ENCODE data around the gene BAIAP2. TPM values are rescaled to one million over a fixed set of nuclear protein-coding genes. Genes with fewer than 3 reads are reported as not detected.

Gene BAIAP2
- total and polyA plus RNA-seq, 2 experiments from 2014 or later = 27.1 to 49.7 TPM

DNA sequence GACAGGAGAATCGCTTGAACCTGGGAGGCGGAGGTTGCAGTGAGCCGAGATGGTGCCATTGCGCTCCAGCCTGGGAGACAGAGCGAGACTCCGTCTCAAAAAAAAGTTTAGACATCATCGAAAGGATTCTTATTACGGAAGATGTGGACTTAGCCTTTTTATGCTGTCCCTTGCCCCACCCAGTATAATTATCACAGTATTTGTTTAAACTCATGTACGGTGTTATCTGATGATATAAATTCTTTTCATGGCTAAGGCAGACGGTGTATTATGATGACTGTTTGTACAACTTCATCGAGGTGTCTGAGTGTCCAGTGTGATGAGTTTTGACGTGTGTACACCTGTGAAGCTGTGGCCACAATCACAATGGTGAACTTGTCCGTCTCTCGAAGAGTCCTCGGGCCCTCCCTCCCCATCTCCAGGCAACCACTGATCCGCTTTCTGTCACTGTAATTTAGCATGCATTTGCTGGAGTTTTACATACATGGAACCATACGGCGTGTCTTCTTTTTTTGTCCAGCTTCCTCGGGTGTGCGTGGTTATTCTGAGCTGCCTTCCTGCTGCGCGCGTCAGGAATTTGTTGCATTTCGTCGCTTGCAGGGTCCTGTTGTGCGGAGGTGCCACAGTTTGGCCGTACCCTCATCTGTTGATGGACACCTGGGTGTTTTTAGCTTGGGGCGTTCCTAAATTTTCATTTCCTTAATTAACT, 26.2 kb downstream of the BAIAP2 start:
- Histone ChIP-seq H2AFZ (no peak overlapping the region), H3K9me2 (replicated peaks; ENCODE audit: insufficient read depth) (no peaks in the 10 kb centered on the region), H3K4me3 (no peak overlapping the region), H3K79me2 (peaks cover 21% of the 10 kb centered on the region), H3K4me2 (no peak overlapping the region), H3K9me3 (ENCODE audit: low read depth) (no peaks in the 10 kb centered on the region), H3K27ac (no peak overlapping the region), H3K27me3 (no peaks in the 10 kb centered on the region), H3K36me3 (replicated peaks; ENCODE audit: insufficient read depth, low read depth) (no peaks in the 10 kb centered on the region), H4K20me1 (ENCODE audit: insufficient read depth, poor library complexity, severe bottlenecking) (no peaks in the 10 kb centered on the region), H3K4me1 (ENCODE audit: insufficient read depth) (peaks cover 49% of the 10 kb centered on the region)
- no peak for DNase-seq (ENCODE audit: low spot score)
- 91% methylated on average over 28 of the region's 28 CpGs for whole genome bisulfite sequencing (ENCODE audit: low lambda C conversion rate, missing lambda C conversion rate)
- TF ChIP-seq EZH2 (IDR thresholded peaks at IDR 0.05; ENCODE audit: borderline replicate concordance) = no peak
- TF ChIP-seq, protein P1, sequence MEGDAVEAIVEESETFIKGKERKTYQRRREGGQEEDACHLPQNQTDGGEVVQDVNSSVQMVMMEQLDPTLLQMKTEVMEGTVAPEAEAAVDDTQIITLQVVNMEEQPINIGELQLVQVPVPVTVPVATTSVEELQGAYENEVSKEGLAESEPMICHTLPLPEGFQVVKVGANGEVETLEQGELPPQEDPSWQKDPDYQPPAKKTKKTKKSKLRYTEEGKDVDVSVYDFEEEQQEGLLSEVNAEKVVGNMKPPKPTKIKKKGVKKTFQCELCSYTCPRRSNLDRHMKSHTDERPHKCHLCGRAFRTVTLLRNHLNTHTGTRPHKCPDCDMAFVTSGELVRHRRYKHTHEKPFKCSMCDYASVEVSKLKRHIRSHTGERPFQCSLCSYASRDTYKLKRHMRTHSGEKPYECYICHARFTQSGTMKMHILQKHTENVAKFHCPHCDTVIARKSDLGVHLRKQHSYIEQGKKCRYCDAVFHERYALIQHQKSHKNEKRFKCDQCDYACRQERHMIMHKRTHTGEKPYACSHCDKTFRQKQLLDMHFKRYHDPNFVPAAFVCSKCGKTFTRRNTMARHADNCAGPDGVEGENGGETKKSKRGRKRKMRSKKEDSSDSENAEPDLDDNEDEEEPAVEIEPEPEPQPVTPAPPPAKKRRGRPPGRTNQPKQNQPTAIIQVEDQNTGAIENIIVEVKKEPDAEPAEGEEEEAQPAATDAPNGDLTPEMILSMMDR (IDR thresholded peaks at IDR 0.05; ENCODE audit: poor library complexity) = no peak
- no peak for TF ChIP-seq EZH2phosphoT487 (IDR thresholded peaks at IDR 0.05; ENCODE audit: low read depth, severe bottlenecking, unreplicated experiment)

DNA sequence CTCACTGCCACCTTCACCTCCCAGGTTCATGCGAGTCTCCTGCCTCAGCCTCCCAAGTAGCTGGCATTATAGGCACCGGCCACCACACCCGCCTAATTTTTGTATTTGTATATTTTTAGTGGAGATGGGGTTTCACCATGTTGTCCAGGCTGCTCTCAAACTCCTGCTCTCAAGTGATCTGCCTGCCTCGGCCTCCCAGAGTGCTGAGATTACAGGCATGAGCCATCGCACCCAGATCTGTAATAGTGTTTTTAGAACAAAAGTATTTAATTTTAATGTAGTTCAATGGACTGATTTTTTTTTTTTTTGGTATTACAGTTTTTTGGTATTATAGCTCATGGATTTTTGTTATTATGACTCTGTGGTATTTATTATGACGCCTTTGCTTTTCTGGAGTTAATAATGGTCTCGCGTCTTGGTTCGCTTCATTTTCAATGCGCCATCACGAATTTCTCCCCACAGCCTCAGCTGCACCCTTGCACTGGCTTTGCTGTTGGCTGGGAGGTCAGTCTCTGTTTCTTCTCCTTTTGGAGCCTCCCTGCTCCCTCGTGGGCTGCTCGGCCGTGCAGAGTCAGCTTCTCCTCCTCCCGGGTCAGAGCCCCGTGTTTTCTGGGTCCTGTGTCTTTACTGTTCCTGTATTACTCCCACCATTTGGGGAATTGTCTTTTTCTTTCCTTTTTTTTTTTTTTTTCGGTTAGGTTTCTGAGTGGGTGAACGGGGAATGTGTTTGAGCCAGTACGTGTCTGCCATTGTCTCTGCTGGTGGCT, 27.2 kb downstream of the BAIAP2 start:
- H2AFZ ChIP-seq = no peak overlapping the region
- TF ChIP-seq EZH2phosphoT487 (IDR thresholded peaks at IDR 0.05; ENCODE audit: low read depth, severe bottlenecking, unreplicated experiment) (no peak), EZH2 (IDR thresholded peaks at IDR 0.05; ENCODE audit: borderline replicate concordance) (no peak)
- TF ChIP-seq, protein P1 (IDR thresholded peaks at IDR 0.05; ENCODE audit: poor library complexity) = no peak
- peaks cover 6% of the 10 kb centered on the region for H4K20me1 ChIP-seq (ENCODE audit: insufficient read depth, poor library complexity, severe bottlenecking)
- no peaks in the 10 kb centered on the region for H3K36me3 ChIP-seq (replicated peaks; ENCODE audit: insufficient read depth, low read depth)
- 91% methylated on average over 19 of the region's 19 CpGs for WGBS (ENCODE audit: low lambda C conversion rate, missing lambda C conversion rate)
- no peak overlapping the region for H3K4me3 ChIP-seq
- H3K4me2 ChIP-seq = no peak overlapping the region
- H3K27ac ChIP-seq = no peak overlapping the region
- H3K27me3 ChIP-seq = no peaks in the 10 kb centered on the region
- peaks cover 43% of the 10 kb centered on the region for H3K4me1 ChIP-seq (ENCODE audit: insufficient read depth)
- no peak for DNase-seq (ENCODE audit: low spot score)
- no peaks in the 10 kb centered on the region for H3K9me3 ChIP-seq (ENCODE audit: low read depth)
- peaks cover 24% of the 10 kb centered on the region for H3K79me2 ChIP-seq
- no peaks in the 10 kb centered on the region for H3K9me2 ChIP-seq (replicated peaks; ENCODE audit: insufficient read depth)

DNA sequence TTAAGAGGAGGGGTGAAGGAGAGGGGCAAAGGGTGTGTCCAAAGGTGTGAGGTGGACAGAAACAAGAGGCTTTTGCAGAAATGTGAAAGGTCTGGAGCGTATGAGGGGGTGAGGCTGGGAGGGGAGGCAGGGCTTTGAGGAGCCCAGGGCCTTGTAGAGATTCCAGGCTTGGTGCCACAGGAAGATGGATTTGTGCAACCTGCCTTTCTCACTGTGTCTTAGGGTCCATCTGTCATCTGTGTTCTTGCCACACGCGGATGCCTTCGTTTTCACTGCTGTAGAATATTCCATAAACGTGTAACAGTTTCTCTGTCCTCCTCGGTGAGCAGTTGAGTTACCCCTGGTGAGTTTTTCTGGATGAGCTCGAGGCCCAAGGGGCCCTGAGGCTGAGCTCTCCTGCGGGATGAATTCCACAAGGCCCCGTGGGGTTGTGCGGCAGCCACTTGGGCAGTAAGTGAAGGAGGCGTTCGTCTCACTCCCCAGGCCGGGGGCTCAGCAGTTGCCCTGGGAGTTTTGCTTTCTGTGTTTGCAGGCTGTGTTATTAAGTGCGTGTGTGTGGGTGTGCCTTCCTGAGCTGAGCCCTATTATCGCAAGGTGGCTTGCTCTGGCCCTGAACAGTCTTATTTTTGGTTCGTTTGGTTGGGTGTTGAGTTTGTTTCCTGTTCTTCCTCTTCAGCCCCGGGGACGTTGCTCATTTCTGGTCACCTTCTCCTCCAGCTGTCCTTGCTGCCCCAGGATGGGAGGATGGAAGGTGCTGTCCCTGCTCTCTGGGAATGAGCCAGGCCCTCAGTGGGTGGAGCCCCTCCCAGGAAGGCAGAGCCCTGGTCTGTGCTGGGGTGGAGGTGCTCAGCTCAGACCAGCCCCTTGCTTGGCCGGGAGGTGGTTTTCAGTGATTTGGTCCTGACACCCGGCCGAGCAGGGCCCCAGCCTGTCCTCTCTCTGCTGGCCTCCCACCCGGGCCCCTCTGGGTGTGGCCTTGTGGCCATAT, 28.4 kb downstream of the BAIAP2 start:
- Histone ChIP-seq H2AFZ (no peak overlapping the region), H3K4me3 (no peak overlapping the region), H3K4me2 (peak overlapping the region; percentile 31), H3K36me3 (replicated peaks; ENCODE audit: insufficient read depth, low read depth) (no peaks in the 10 kb centered on the region), H3K79me2 (peaks cover 24% of the 10 kb centered on the region), H3K4me1 (ENCODE audit: insufficient read depth) (peaks cover 33% of the 10 kb centered on the region), H3K27ac (no peak overlapping the region), H3K9me3 (ENCODE audit: low read depth) (no peaks in the 10 kb centered on the region), H3K27me3 (no peaks in the 10 kb centered on the region), H3K9me2 (replicated peaks; ENCODE audit: insufficient read depth) (no peaks in the 10 kb centered on the region), H4K20me1 (ENCODE audit: insufficient read depth, poor library complexity, severe bottlenecking) (peaks cover 6% of the 10 kb centered on the region)
- no peak for DNase-seq (ENCODE audit: low spot score)
- whole genome bisulfite sequencing (ENCODE audit: low lambda C conversion rate, missing lambda C conversion rate) = 90% methylated on average over 22 of the region's 22 CpGs
- TF ChIP-seq, protein P1 (IDR thresholded peaks at IDR 0.05; ENCODE audit: poor library complexity) = no peak
- no peak for TF ChIP-seq EZH2 (IDR thresholded peaks at IDR 0.05; ENCODE audit: borderline replicate concordance)
- TF ChIP-seq EZH2phosphoT487 (IDR thresholded peaks at IDR 0.05; ENCODE audit: low read depth, severe bottlenecking, unreplicated experiment) = no peak

All from hepatocyte (in vitro differentiated cells).